Measurements from ENCODE around the gene PPP1R12A. TPM values are rescaled to one million over a fixed set of nuclear protein-coding genes. Genes with fewer than 3 reads are reported as not detected.

PPP1R12A gene
- total RNA-seq, 1 experiment from 2014 or later, result 84.9 TPM

DNA sequence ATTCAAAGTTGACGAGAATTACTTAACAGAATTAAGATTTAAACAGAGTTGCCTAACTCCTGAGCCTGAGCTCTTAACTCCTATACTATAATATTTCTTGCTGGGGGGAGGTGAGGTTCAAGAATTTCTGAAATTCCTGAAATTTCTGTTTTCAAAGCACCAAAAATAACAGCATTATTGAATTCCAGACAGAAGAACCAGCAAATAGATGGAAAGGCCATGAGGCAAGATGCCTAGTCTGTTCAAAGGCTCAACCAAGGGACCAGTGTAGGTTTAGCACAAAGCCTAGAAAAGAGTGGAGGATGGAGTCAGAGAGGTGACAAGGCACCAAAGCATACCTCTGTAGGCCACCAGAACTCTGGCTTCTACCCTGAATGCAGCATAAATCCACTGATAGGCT lies 76.4 kb downstream of the PPP1R12A start:
- Histone ChIP-seq H4K20me1 (ENCODE audit: insufficient read depth, low read depth, low read length) (no peaks in the 10 kb centered on the region), H2AFZ (ENCODE audit: low read length) (no peak overlapping the region), H3K9me2 (replicated peaks; ENCODE audit: insufficient read depth, low read length) (no peaks in the 10 kb centered on the region), H3K4me2 (ENCODE audit: low read depth, low read length, poor library complexity, severe bottlenecking) (no peak overlapping the region), H3K9ac (ENCODE audit: low read length) (no peak overlapping the region), H3K9me3 (ENCODE audit: low read length) (no peaks in the 10 kb centered on the region; the same call in 1 of the 2 replicates), H3K27ac (ENCODE audit: low read length) (no peak overlapping the region), H3K36me3 (ENCODE audit: insufficient read depth, low read length) (peaks cover 21% of the 10 kb centered on the region), H3K4me1 (ENCODE audit: low read length) (no peaks in the 10 kb centered on the region), H3K4me3 (ENCODE audit: low read length) (no peak overlapping the region), H3K79me2 (ENCODE audit: low read length) (peaks cover 91% of the 10 kb centered on the region), H3K27me3 (ENCODE audit: low read length) (no peaks in the 10 kb centered on the region)
- no peak for DNase-seq

- no peak for DNase-seq
- Histone ChIP-seq H3K79me2 (ENCODE audit: low read length) (peaks cover 95% of the 10 kb centered on the region), H3K4me1 (ENCODE audit: low read length) (no peaks in the 10 kb centered on the region), H4K20me1 (ENCODE audit: insufficient read depth, low read depth, low read length) (no peaks in the 10 kb centered on the region), H3K27ac (ENCODE audit: low read length) (no peak overlapping the region), H3K9ac (ENCODE audit: low read length) (no peak overlapping the region), H3K4me2 (ENCODE audit: low read depth, low read length, poor library complexity, severe bottlenecking) (no peak overlapping the region), H3K4me3 (ENCODE audit: low read length) (no peak overlapping the region), H3K9me3 (ENCODE audit: low read length) (peaks cover 3% of the 10 kb centered on the region; the same call in 1 of the 2 replicates), H3K36me3 (ENCODE audit: insufficient read depth, low read length) (peaks cover 25% of the 10 kb centered on the region), H3K9me2 (replicated peaks; ENCODE audit: insufficient read depth, low read length) (no peaks in the 10 kb centered on the region), H2AFZ (ENCODE audit: low read length) (no peak overlapping the region), H3K27me3 (ENCODE audit: low read length) (no peaks in the 10 kb centered on the region)
These were observed 77.2 kb downstream of the PPP1R12A start for GRCh38 chr12:79857675-79858074.

GRCh38 chr12:79850610-79851299 lies 84.1 kb downstream of the PPP1R12A start:
- Histone ChIP-seq H3K4me2 (ENCODE audit: low read depth, low read length, poor library complexity, severe bottlenecking) (no peak overlapping the region), H3K4me3 (ENCODE audit: low read length) (no peak overlapping the region), H3K9me3 (ENCODE audit: low read length) (peaks cover 4% of the 10 kb centered on the region; the same call in 1 of the 2 replicates), H3K9me2 (replicated peaks; ENCODE audit: insufficient read depth, low read length) (no peaks in the 10 kb centered on the region), H3K79me2 (ENCODE audit: low read length) (peaks cover 94% of the 10 kb centered on the region), H2AFZ (ENCODE audit: low read length) (no peak overlapping the region), H3K4me1 (ENCODE audit: low read length) (no peaks in the 10 kb centered on the region), H3K27ac (ENCODE audit: low read length) (no peak overlapping the region), H3K36me3 (ENCODE audit: insufficient read depth, low read length) (peaks cover 31% of the 10 kb centered on the region), H3K9ac (ENCODE audit: low read length) (no peak overlapping the region), H4K20me1 (ENCODE audit: insufficient read depth, low read depth, low read length) (no peaks in the 10 kb centered on the region), H3K27me3 (ENCODE audit: low read length) (no peaks in the 10 kb centered on the region)
- no peak for DNase-seq

GRCh38 chr12:79848339-79848738 lies 86.6 kb downstream of the PPP1R12A start:
- H3K9ac ChIP-seq (ENCODE audit: low read length), result no peak overlapping the region

GRCh38 chr12:79847417-79847816 lies 87.5 kb downstream of the PPP1R12A start:
- no peak overlapping the region for H3K27ac ChIP-seq (ENCODE audit: low read length)
- no peak overlapping the region for H3K4me3 ChIP-seq (ENCODE audit: low read length)
- peaks cover 87% of the 10 kb centered on the region for H3K79me2 ChIP-seq (ENCODE audit: low read length)
- H3K36me3 ChIP-seq (ENCODE audit: insufficient read depth, low read length), result peaks cover 42% of the 10 kb centered on the region
- no peak overlapping the region for H3K4me2 ChIP-seq (ENCODE audit: low read depth, low read length, poor library complexity, severe bottlenecking)
- no peak for DNase-seq
- no peaks in the 10 kb centered on the region for H3K27me3 ChIP-seq (ENCODE audit: low read length)
- H3K9ac ChIP-seq (ENCODE audit: low read length), result no peak overlapping the region
- H3K9me2 ChIP-seq (replicated peaks; ENCODE audit: insufficient read depth, low read length), result no peaks in the 10 kb centered on the region
- no peaks in the 10 kb centered on the region for H4K20me1 ChIP-seq (ENCODE audit: insufficient read depth, low read depth, low read length)
- H3K4me1 ChIP-seq (ENCODE audit: low read length), result no peaks in the 10 kb centered on the region
- H3K9me3 ChIP-seq (ENCODE audit: low read length), result no peaks in the 10 kb centered on the region; the same call in 1 of the 2 replicates
- H2AFZ ChIP-seq (ENCODE audit: low read length), result no peak overlapping the region

More at GRCh38 chr12:79848339-79848738, 86.6 kb downstream of the PPP1R12A start:
- Histone ChIP-seq H3K79me2 (ENCODE audit: low read length) (peaks cover 89% of the 10 kb centered on the region), H3K27ac (ENCODE audit: low read length) (no peak overlapping the region), H3K36me3 (ENCODE audit: insufficient read depth, low read length) (peaks cover 42% of the 10 kb centered on the region), H2AFZ (ENCODE audit: low read length) (no peak overlapping the region), H3K4me3 (ENCODE audit: low read length) (no peak overlapping the region), H3K4me1 (ENCODE audit: low read length) (no peaks in the 10 kb centered on the region), H3K9me2 (replicated peaks; ENCODE audit: insufficient read depth, low read length) (no peaks in the 10 kb centered on the region), H3K4me2 (ENCODE audit: low read depth, low read length, poor library complexity, severe bottlenecking) (no peak overlapping the region), H3K9me3 (ENCODE audit: low read length) (peaks cover 4% of the 10 kb centered on the region; the same call in 1 of the 2 replicates), H3K27me3 (ENCODE audit: low read length) (no peaks in the 10 kb centered on the region), H4K20me1 (ENCODE audit: insufficient read depth, low read depth, low read length) (no peaks in the 10 kb centered on the region)
- no peak for DNase-seq

DNA sequence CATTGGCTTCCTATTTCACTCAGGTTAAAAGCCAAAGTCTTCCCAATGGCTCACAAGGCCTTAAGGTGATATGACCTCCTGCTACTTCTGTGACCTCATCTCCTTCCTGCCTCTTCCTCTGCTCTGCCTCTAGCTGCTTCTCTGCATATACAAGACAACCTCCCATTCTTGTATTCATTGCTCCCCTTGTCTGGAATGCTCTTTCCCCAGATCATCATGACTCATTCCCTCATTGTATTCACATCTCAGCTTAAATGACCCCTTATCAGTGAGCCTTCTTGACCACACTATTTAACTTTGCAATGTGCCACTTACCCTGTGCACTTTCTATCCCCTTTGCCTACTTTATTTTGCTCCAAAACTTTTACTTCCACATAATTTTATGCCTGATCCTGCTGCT lies 90.2 kb downstream of the PPP1R12A start:
- Histone ChIP-seq H3K27me3 (ENCODE audit: low read length) (no peaks in the 10 kb centered on the region), H3K79me2 (ENCODE audit: low read length) (peaks cover 87% of the 10 kb centered on the region), H4K20me1 (ENCODE audit: insufficient read depth, low read depth, low read length) (no peaks in the 10 kb centered on the region)

DNA sequence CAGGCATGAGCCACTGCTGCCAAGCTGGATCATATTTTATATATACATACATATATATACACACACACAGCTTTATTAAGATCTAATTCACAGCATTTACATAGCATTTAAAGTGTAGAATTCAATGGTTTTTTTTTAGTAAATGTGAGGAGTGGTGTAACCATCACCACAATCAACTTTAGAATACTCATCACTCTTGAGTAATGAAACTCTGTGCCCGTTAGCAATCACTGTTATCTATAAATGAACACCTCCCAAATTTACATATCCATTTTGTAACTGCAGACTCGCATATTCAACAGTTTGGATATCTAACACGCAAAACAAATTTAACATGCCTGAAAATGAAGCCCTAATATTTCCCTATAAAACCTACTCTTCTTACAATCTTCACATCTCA lies 90.9 kb downstream of the PPP1R12A start:
- no peaks in the 10 kb centered on the region for H3K4me1 ChIP-seq (ENCODE audit: low read length)
- H3K9me3 ChIP-seq (ENCODE audit: low read length), result peaks cover 8% of the 10 kb centered on the region
- H3K27ac ChIP-seq (ENCODE audit: low read length), result no peak overlapping the region
- no peak overlapping the region for H3K4me2 ChIP-seq (ENCODE audit: low read depth, low read length, poor library complexity, severe bottlenecking)
- H2AFZ ChIP-seq (ENCODE audit: low read length), result no peak overlapping the region
- H3K27me3 ChIP-seq (ENCODE audit: low read length), result no peaks in the 10 kb centered on the region
- H3K36me3 ChIP-seq (ENCODE audit: insufficient read depth, low read length), result peaks cover 63% of the 10 kb centered on the region
- H3K4me3 ChIP-seq (ENCODE audit: low read length), result no peak overlapping the region
- H4K20me1 ChIP-seq (ENCODE audit: insufficient read depth, low read depth, low read length), result no peaks in the 10 kb centered on the region
- H3K9ac ChIP-seq (ENCODE audit: low read length), result no peak overlapping the region
- H3K79me2 ChIP-seq (ENCODE audit: low read length), result peaks cover 87% of the 10 kb centered on the region
- H3K9me2 ChIP-seq (replicated peaks; ENCODE audit: insufficient read depth, low read length), result no peaks in the 10 kb centered on the region
- DNase-seq, result no peak

More for the DNA sequence above, 90.2 kb downstream of the PPP1R12A start:
- Histone ChIP-seq H3K9me3 (ENCODE audit: low read length) (peaks cover 8% of the 10 kb centered on the region), H3K9me2 (replicated peaks; ENCODE audit: insufficient read depth, low read length) (no peaks in the 10 kb centered on the region), H3K9ac (ENCODE audit: low read length) (no peak overlapping the region), H3K4me2 (ENCODE audit: low read depth, low read length, poor library complexity, severe bottlenecking) (no peak overlapping the region), H3K4me3 (ENCODE audit: low read length) (no peak overlapping the region), H3K27ac (ENCODE audit: low read length) (no peak overlapping the region), H3K36me3 (ENCODE audit: insufficient read depth, low read length) (peaks cover 59% of the 10 kb centered on the region), H2AFZ (ENCODE audit: low read length) (no peak overlapping the region), H3K4me1 (ENCODE audit: low read length) (no peaks in the 10 kb centered on the region)
- no peak for DNase-seq

- H3K9ac ChIP-seq (ENCODE audit: low read length), result no peak overlapping the region
- DNase-seq, result no peak
- H2AFZ ChIP-seq (ENCODE audit: low read length), result no peak overlapping the region
- H3K36me3 ChIP-seq (ENCODE audit: insufficient read depth, low read length), result peaks cover 68% of the 10 kb centered on the region
- H3K4me1 ChIP-seq (ENCODE audit: low read length), result no peaks in the 10 kb centered on the region
- no peaks in the 10 kb centered on the region for H3K27me3 ChIP-seq (ENCODE audit: low read length)
- no peaks in the 10 kb centered on the region for H4K20me1 ChIP-seq (ENCODE audit: insufficient read depth, low read depth, low read length)
- H3K4me3 ChIP-seq (ENCODE audit: low read length), result no peak overlapping the region
- no peak overlapping the region for H3K27ac ChIP-seq (ENCODE audit: low read length)
- no peaks in the 10 kb centered on the region for H3K9me2 ChIP-seq (replicated peaks; ENCODE audit: insufficient read depth, low read length)
- H3K79me2 ChIP-seq (ENCODE audit: low read length), result peaks cover 88% of the 10 kb centered on the region
- peaks cover 8% of the 10 kb centered on the region for H3K9me3 ChIP-seq (ENCODE audit: low read length)
- H3K4me2 ChIP-seq (ENCODE audit: low read depth, low read length, poor library complexity, severe bottlenecking), result no peak overlapping the region
These were observed 92.3 kb downstream of the PPP1R12A start for GRCh38 chr12:79842630-79843029.

Data from Karpas-422 (cell line).